ENCODE data around the gene LCOR.

DNA sequence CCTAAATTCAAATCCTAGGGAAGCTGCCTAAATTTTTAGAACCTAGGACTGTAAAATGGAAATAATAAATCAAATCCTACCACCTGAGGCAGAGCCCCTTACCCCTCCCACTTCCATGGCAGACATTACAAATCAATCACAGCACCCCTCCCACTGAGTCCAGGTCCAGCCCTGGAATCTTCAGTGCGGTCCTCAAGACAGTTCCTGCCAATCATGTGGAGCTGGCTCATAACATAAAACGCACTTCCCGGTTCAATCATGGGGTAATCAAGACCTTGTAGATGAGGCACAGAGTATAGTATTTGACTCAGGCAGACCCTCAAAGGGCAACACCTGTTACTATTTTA is 196.7 kb downstream of the LCOR start:
- TF ChIP-seq, protein P1, sequence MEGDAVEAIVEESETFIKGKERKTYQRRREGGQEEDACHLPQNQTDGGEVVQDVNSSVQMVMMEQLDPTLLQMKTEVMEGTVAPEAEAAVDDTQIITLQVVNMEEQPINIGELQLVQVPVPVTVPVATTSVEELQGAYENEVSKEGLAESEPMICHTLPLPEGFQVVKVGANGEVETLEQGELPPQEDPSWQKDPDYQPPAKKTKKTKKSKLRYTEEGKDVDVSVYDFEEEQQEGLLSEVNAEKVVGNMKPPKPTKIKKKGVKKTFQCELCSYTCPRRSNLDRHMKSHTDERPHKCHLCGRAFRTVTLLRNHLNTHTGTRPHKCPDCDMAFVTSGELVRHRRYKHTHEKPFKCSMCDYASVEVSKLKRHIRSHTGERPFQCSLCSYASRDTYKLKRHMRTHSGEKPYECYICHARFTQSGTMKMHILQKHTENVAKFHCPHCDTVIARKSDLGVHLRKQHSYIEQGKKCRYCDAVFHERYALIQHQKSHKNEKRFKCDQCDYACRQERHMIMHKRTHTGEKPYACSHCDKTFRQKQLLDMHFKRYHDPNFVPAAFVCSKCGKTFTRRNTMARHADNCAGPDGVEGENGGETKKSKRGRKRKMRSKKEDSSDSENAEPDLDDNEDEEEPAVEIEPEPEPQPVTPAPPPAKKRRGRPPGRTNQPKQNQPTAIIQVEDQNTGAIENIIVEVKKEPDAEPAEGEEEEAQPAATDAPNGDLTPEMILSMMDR (IDR thresholded peaks at IDR 0.05) = no peak
- TF ChIP-seq POLR2A (IDR thresholded peaks at IDR 0.05) = no peak

Data from heart left ventricle (tissue), 13 donors.